Medulla oblongata (tissue), 1 donor: ENCODE measurements around the gene ABHD4.
"Not testable (repeated sequence)": the region's sequence is repeated elsewhere in the genome, so short reads cannot be mapped to it uniquely, and the experiment has no call there.

ENCODE experiments used
- DNase-seq: peaks from one replicate; pipeline ENCODE4 v3.0.0-alpha.2; 2015; ENCODE audit errors: extremely low spot score

ABHD4 gene

DNA sequence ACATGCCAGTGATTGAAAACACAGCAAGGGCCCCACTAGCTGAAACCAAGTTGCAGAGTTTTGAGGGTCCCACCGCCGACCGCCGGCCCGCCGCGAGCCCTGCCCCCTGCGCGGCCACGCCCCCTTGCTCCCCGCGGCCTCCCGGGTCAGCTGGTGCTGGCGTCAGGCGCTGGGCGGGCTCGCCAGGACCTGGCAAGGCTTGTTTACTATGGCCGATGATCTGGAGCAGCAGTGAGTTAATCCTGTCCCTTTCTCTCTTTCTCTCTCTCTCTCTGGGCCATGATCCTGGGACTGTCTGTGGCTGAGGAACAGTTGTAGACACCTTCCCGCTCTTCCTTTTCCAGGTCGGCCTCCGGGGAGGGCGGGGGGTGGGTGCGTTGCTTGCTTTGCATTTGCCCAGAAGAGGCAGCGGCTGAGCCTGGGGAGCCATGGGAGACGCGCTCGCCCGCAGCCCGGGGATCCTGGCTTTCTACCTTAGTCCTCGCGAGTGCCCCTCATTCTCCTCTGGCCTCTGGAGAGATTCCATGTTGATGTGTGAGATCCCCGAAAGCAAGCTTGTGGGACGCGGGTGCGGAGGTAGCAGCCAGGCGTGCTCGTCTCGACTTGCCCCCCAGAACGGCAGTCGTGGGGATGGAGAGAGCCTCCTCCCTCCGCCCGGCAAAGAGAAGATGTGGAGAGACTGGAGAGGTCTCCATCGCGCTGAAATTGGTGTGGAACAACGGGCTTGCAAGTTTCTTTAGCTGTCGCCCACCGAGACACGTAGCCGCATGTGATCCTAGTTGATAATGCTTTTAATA lies at the start of gene ABHD4:
Gene ABHD4, plus strand, starts transcription at position 202 of the 797 bp plus-strand sequence. Its CDS starts 7 bp downstream, at position 209.
- peak; percentile 89 for DNase-seq

- DNase-seq, result no peak
Observed at GRCh38 chr14:22549324-22549962, 48.7 kb upstream of the ABHD4 start.

- no peak for DNase-seq
Observed at GRCh38 chr14:22549981-22550673, 48.0 kb upstream of the ABHD4 start.

GRCh38 chr14:22551605-22551997 lies 46.5 kb upstream of the ABHD4 start:
- no peak for DNase-seq

DNA sequence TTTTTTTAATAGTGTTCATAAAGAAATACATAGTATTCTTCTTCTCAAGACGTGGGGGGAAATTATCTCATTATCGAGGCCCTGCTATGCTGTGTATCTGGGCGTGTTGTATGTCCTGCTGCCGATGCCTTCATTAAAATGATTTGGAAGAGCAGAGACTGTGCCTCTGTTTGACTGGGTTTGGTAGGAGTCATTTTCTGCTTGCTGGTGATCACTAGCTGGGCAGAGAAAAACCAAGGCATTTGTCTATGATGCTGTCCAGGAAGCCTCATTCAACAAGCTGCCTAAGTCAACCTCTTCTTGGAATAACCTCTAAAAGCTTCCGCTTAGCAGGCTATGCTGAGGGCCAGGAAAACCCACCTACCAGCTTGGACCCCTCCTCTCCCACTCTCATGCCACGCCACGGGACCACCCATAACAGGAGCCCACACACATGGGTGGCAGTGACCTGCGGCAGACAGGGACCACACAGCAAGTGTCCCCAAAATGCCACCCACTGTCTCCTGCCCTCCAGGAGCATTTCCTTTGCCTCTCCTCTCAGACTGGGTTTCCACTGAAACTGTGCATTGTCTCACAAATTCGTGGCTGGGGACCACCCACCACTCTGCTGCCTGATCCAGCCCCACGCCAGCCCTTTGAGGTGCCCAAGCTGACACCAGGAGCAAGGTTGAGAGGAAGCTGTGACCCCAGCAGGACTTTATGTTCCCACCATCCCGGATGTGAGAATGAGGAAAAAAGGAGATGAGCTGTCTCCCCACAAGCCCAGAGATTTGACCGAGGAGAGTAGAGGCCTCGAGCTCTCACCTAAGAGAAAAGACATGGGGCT lies 45.9 kb upstream of the ABHD4 start:
- no peak for DNase-seq

GRCh38 chr14:22552827-22553076 lies 45.3 kb upstream of the ABHD4 start:
- no peak for DNase-seq

DNA sequence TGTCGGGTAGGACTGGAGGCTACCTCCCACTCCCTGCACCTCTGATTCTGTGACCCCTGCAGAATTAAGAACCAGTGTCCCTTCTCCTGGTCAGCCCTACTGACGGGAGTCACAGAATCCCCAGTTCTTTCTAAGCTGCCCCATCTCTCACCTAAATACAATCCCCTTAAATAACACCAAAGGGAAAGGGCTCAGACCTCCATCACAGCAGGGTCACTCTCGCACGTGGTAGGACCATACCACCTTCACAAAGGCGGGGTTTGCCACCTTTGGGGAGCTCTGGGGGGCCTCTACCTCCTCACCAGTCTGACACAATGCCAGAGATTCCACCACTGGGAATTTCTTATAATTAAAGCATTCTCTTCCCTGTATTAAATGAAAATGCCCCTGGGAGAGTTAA lies 44.7 kb upstream of the ABHD4 start:
- no peak for DNase-seq

GRCh38 chr14:22553861-22554497 lies 44.1 kb upstream of the ABHD4 start:
- not testable (repeated sequence) for DNase-seq

GRCh38 chr14:22554498-22555383 lies 43.4 kb upstream of the ABHD4 start:
- no peak for DNase-seq

- DNase-seq, result no peak
Observed at GRCh38 chr14:22555384-22556011, 42.6 kb upstream of the ABHD4 start.

DNA sequence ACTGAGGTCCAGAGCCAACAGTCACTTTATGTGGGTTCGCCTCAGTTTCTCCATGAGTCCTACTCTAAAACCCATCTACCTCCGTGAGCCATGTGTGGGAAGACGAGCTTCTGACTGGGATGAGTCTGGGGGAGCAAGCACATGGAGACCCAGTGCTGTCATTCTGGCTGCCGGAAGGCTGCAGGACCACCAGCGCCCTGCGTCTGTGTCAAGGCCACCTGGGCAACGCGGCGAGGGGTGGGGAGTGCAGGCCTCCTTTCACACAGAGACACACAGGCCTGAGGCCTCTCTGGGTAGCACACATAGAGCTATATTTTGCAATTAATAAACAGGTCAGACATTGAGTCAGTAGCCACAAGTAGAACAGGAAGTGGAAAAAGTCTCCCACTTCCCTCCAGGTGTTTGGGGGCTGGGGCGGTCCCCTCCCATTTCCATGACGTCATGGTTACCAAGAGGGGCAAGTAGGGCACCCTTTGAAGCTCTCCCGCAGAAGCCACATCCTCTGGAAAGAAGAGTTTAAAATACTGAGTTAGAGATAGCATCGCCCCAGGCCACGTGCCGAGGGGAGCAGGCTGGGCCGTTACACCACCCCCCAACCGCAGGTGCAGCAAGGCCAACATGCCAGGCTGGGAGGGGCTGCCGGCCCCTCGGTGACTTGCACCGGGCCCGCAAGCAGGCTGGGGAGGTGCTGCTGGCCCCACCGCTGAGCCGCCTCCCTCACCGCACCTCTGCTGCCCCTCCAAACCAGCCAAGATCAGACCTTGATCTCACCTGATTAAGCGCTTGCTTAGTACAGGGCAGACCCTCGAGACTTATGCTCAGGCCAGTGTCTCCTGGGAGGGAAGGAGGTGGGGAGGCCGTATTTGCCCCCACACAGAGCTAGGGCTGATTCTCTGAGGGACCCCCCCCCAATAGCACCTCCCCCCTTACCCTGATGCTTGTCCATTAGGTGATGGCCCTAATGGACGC lies 41.8 kb upstream of the ABHD4 start:
- DNase-seq, result no peak

DNA sequence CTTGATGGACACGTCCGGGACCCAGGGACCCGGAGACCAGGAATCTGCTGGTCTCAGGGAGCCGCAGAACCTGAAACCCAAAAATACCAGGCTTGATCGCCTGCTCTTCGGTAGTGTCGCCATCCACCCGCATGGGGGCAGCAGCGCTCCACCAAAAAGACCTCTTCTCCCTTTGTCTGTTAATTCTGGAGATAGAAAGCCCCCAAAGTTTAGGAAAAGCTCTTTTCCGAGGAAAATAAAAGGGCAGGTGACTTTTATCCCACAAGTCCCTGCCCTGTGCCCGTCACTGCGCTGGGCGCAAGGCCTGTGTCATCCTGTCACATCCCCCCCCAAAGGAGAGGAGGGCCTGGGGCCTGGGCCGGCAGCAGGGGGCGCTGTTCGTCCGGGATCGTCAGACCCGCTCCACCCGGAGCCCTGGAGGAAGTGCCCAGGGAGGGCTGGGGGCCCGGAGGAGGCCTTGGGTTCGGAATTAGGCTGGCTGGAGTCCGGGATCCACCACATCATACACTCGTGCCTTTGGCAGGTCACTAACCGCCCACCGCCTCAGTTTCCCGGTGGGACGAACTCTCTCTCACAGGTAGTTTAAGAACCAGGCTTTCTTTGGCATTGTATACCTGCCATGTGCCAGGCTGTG lies 41.0 kb upstream of the ABHD4 start:
- peak; percentile 77 for DNase-seq

- DNase-seq, result no peak
Observed at GRCh38 chr14:22557846-22558220, 40.3 kb upstream of the ABHD4 start.

- no peak for DNase-seq
Observed at GRCh38 chr14:22558221-22558913, 39.7 kb upstream of the ABHD4 start.

- no peak for DNase-seq
Observed at GRCh38 chr14:22559041-22559440, 39.1 kb upstream of the ABHD4 start.

DNA sequence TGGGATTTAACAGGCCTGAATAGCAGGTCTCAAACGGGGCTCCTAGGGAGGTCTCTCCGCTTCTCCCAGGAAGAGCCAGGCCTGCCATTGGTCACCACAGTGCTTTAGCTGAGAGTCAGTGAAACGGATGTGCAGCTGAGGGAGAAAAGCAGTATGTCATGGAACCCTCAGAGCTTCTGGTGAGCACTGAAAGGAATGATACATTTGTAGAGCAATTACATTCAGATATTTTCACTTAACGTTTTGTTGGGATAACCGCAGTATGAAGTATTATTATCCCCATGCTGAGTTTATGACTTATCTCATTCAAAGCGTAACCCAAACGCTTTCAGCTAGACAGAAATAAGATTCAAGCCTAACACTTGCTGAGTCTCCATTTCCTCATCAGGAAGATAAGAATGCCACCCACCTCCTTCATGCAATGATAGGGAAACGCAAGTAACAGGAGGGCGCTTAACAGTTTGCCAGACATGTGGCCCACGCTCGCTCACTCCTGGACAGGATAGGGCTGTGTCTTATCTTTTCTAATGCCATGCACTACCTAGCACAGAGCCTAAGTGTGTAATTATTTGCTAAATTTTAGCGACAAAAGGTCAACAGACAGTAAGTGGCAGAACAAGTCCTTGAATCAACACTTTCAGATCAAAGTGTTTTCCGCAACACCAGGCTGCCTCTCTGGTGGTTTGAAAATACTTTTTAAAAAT lies 37.3 kb upstream of the ABHD4 start:
- no peak for DNase-seq

GRCh38 chr14:22561366-22561660 lies 36.8 kb upstream of the ABHD4 start:
- no peak for DNase-seq
